Nephron progenitor cell (in vitro differentiated cells): ENCODE data around the gene SLC44A3.
"Not testable (repeated sequence)": the region's sequence is repeated elsewhere in the genome, so short reads cannot be mapped to it uniquely, and the experiment has no call there.

Source experiments
- DNase-seq: peaks from one replicate; pipeline ENCODE4 v3.0.0; 2021
- H3K27ac Mint-ChIP-seq: 2 replicates; pipeline ENCODE4 v1.8.0; 2021; ENCODE audit warnings: mild to moderate bottlenecking, moderate library complexity, mixed read lengths
- H3K27me3 Mint-ChIP-seq: 2 replicates; pipeline ENCODE4 v1.8.0; 2021; ENCODE audit warnings: mild to moderate bottlenecking, low read depth, mixed read lengths; ENCODE audit not compliant: poor library complexity
- H3K36me3 Mint-ChIP-seq: 2 replicates; pipeline ENCODE4 v1.8.0; 2021; ENCODE audit warnings: low read depth, mixed read lengths
- H3K4me1 Mint-ChIP-seq: 2 replicates; pipeline ENCODE4 v1.8.0; 2021; ENCODE audit warnings: mixed read lengths
- H3K4me3 Mint-ChIP-seq: 2 replicates; pipeline ENCODE4 v1.8.0; 2021; ENCODE audit warnings: mild to moderate bottlenecking, moderate library complexity, mixed read lengths
- H3K9me3 Mint-ChIP-seq: 2 replicates; pipeline ENCODE4 v1.8.0; 2021; ENCODE audit warnings: mild to moderate bottlenecking, moderate library complexity, mixed read lengths
- TF ChIP-seq, protein P1 (sequence below): fragments of 200-600 bp; sonication (generic); IDR thresholded peaks from 2 replicates; pipeline ENCODE4 v1.5.0; 2021; ENCODE audit warnings: antibody characterized with exemption

SLC44A3 gene

DNA sequence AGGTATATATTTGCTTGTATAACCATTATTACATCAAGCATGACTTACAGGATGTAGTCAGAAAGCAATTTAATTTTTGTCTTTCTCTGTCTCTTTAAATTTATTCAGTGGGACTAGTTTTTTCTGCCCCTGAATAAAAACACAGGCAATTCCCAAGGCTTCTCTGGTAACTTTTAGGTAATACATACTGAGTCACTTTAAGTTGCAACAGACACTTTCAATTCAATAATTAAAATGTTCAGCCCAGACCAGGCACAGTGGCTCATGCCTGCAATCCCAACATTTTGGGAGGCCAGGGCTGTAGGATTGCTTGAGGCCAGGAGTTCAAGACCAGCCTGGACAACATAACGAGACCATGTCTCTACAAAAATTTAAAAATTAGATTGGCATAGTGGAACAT is 12.3 kb downstream of the SLC44A3 start:
- TF ChIP-seq, protein P1, sequence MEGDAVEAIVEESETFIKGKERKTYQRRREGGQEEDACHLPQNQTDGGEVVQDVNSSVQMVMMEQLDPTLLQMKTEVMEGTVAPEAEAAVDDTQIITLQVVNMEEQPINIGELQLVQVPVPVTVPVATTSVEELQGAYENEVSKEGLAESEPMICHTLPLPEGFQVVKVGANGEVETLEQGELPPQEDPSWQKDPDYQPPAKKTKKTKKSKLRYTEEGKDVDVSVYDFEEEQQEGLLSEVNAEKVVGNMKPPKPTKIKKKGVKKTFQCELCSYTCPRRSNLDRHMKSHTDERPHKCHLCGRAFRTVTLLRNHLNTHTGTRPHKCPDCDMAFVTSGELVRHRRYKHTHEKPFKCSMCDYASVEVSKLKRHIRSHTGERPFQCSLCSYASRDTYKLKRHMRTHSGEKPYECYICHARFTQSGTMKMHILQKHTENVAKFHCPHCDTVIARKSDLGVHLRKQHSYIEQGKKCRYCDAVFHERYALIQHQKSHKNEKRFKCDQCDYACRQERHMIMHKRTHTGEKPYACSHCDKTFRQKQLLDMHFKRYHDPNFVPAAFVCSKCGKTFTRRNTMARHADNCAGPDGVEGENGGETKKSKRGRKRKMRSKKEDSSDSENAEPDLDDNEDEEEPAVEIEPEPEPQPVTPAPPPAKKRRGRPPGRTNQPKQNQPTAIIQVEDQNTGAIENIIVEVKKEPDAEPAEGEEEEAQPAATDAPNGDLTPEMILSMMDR: no peak
- H3K27ac Mint-ChIP-seq: no peak overlapping the region
- peaks cover 9% of the 10 kb centered on the region for H3K4me1 Mint-ChIP-seq
- no peaks in the 10 kb centered on the region for H3K36me3 Mint-ChIP-seq
- DNase-seq: no peak
- H3K4me3 Mint-ChIP-seq: no peak overlapping the region
- H3K9me3 Mint-ChIP-seq: no peaks in the 10 kb centered on the region
- peaks cover 22% of the 10 kb centered on the region for H3K27me3 Mint-ChIP-seq

DNA sequence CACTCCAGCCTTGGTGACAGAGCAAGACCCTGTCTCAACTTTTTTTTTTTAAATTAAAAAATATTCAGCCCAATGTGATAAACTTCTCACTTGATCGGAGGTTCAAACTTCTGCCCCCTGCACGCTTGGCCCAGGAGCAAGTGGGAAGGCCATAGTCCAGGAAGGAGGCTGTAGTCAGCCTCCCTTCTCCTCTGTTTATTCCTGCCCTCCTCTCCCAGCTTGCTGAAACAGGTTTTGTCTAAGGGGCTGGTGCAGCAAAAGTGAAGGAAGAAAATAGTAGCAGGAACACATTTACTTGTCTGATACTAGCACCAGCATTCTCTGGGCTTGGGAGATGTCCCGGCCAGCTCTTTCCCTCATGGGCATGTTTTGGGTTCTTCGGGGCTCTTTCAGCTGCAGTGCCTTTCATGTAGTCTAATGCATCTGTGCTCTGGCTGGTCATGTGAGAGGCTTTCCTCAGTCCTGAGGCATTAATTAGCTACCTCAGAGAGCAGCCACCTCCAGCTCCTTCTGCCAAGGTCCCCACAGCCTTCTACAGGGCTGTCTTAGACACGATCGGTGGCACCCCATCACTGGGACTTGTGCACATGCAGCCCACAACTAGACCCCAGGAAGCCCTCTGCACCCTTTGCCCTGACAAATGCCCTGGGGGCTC is 12.9 kb downstream of the SLC44A3 start:
- H3K4me3 Mint-ChIP-seq: no peak overlapping the region
- TF ChIP-seq, protein P1: no peak
- no peak overlapping the region for H3K27ac Mint-ChIP-seq
- no peaks in the 10 kb centered on the region for H3K9me3 Mint-ChIP-seq
- H3K27me3 Mint-ChIP-seq: peaks cover 17% of the 10 kb centered on the region
- H3K4me1 Mint-ChIP-seq: peaks cover 9% of the 10 kb centered on the region
- H3K36me3 Mint-ChIP-seq: no peaks in the 10 kb centered on the region
- DNase-seq: no peak

DNA sequence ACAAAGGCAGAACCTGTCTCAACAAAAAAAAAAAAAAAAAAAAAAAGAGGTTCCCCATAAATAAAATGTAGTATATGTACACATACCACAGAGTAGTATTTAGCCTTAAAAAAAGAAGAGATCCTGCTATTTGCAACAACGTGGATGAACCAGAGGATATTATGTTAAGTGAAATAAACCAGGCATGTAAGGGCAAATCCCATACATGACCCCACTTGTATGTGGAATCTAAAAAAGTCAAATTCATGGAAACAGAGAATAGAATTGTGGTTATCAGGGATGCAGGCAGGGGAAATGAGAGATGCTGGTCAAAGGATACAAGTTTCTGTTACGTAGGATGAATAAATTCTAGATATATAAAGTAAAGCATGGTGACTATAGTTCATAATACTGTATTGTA is 16.7 kb downstream of the SLC44A3 start:
- TF ChIP-seq, protein P1: no peak
- Mint-ChIP-seq H3K4me3 (no peak overlapping the region), H3K27ac (no peak overlapping the region), H3K4me1 (peaks cover 9% of the 10 kb centered on the region), H3K27me3 (peaks cover 15% of the 10 kb centered on the region), H3K9me3 (no peaks in the 10 kb centered on the region), H3K36me3 (no peaks in the 10 kb centered on the region)
- no peak for DNase-seq

- H3K4me3 Mint-ChIP-seq, H3K36me3 Mint-ChIP-seq, H3K9me3 Mint-ChIP-seq, H3K4me1 Mint-ChIP-seq, DNase-seq, H3K27ac Mint-ChIP-seq: not testable (repeated sequence)
- peaks cover 19% of the 10 kb centered on the region for H3K27me3 Mint-ChIP-seq
Measured at GRCh38 chr1:94840381-94840780, 20.2 kb downstream of the SLC44A3 start.

- no peaks in the 10 kb centered on the region for H3K9me3 Mint-ChIP-seq
- TF ChIP-seq, protein P1: no peak
- peaks cover 20% of the 10 kb centered on the region for H3K27me3 Mint-ChIP-seq
- no peaks in the 10 kb centered on the region for H3K4me1 Mint-ChIP-seq
- no peak overlapping the region for H3K27ac Mint-ChIP-seq
- H3K4me3 Mint-ChIP-seq: no peak overlapping the region
- no peak for DNase-seq
- no peaks in the 10 kb centered on the region for H3K36me3 Mint-ChIP-seq
Measured at GRCh38 chr1:94840808-94841207, 20.7 kb downstream of the SLC44A3 start.

GRCh38 chr1:94843430-94843829 is 23.3 kb downstream of the SLC44A3 start:
- peaks cover 10% of the 10 kb centered on the region for H3K27me3 Mint-ChIP-seq
- no peak overlapping the region for H3K4me3 Mint-ChIP-seq
- no peaks in the 10 kb centered on the region for H3K36me3 Mint-ChIP-seq
- no peaks in the 10 kb centered on the region for H3K9me3 Mint-ChIP-seq
- TF ChIP-seq, protein P1: no peak
- H3K27ac Mint-ChIP-seq: no peak overlapping the region
- DNase-seq: no peak
- H3K4me1 Mint-ChIP-seq: no peaks in the 10 kb centered on the region
